Breast epithelium (tissue), 4 donors: ENCODE measurements around the gene ACOT8. TPM values are rescaled to one million over a fixed set of nuclear protein-coding genes. Genes with fewer than 3 reads are reported as not detected.

ENCODE experiments used
- DNase-seq, 2 donors: peaks; one replicate each; pipeline ENCODE4 v3.0.0-alpha.2; 2019; ENCODE audit warnings: low spot score in 2 of 2
- H3K27ac ChIP-seq, 2 donors: fragments of 200-600 bp; sonication (generic) in 1 of 2; one replicate each; pipeline ENCODE4 v1.5.1; 2016 to 2019; ENCODE audit warnings: mild to moderate bottlenecking in 1 of 2
- H3K27me3 ChIP-seq, 2 donors: fragments of 200-600 bp; sonication (generic) in 1 of 2; one replicate each; pipeline versions ENCODE4 v1.5.1 to v1.6.0; 2017 to 2019; ENCODE audit warnings: control low read depth in 1 of 2, mild to moderate bottlenecking in 1 of 2
- H3K36me3 ChIP-seq: fragments of 200-600 bp; one replicate; pipeline ENCODE4 v1.5.1; 2019
- H3K4me1 ChIP-seq, 2 donors: fragments of 200-600 bp; sonication (generic); one replicate each; pipeline ENCODE4 v1.5.1; 2016 to 2019; ENCODE audit warnings: control low read depth in 1 of 2
- H3K4me3 ChIP-seq, 3 donors: fragments of 200-600 bp; sonication (generic); 1 replicate in 2 of 3; 2 replicates in 1 of 3; pipeline ENCODE4 v1.5.1; 2016 to 2019; ENCODE audit warnings: mild to moderate bottlenecking in 3 of 3, moderate library complexity in 2 of 3
- H3K9me3 ChIP-seq, 2 donors: fragments of 200-600 bp; sonication (generic) in 1 of 2; one replicate each; pipeline ENCODE4 v1.5.1; 2016 to 2019; ENCODE audit warnings: control low read depth in 1 of 2
- POLR2A ChIP-seq: fragments of 450-650 bp; IDR thresholded peaks from one replicate; pipeline ENCODE4 v1.6.1; 2016; ENCODE audit warnings: antibody characterized with exemption, mild to moderate bottlenecking, moderate library complexity
- POLR2AphosphoS5 ChIP-seq, 3 donors: sonication (generic); formaldehyde crosslinking; IDR thresholded peaks; one replicate each; pipeline ENCODE4 v1.6.1; 2017; ENCODE audit warnings: antibody characterized with exemption in 3 of 3
- intact Hi-C: fragments of 100-400 bp; cut with DNase I; formaldehyde crosslinking; loops from one replicate; pipeline ENCODE4 v1.15.1; 2023; ENCODE audit warnings: low total_unique reads
- total RNA-seq, 3 donors: library from RNA; depleted of rRNA; stranded (reverse); fragments of >200 nt; gene quantifications; one replicate each; pipeline ENCODE4 v1.1.0, GENCODE V29; 2016
- TF ChIP-seq, protein P1 (sequence below), 3 donors: fragments of 450-650 bp; IDR thresholded peaks; one replicate each; pipeline ENCODE4 v1.5.1; 2016 to 2017; ENCODE audit warnings: antibody characterized with exemption in 3 of 3, mild to moderate bottlenecking in 3 of 3, moderate library complexity in 3 of 3

ACOT8 gene
- total RNA-seq, 3 donors from 2014 or later: 33.4 to 48.9 (median 37.3) TPM

GRCh38 chr20:45827712-45828111, 29.5 kb downstream of the ACOT8 start:
- H3K27me3 ChIP-seq: peaks cover 0 to 11% of the 10 kb centered on the region in 2 donors
- H3K4me1 ChIP-seq: peaks cover 2 to 4% of the 10 kb centered on the region in 2 donors
- H3K36me3 ChIP-seq: no peaks in the 10 kb centered on the region
- H3K4me3 ChIP-seq: no peak overlapping the region
- TF ChIP-seq POLR2AphosphoS5 (IDR thresholded peaks at IDR 0.05) (no peak), POLR2A (no peak)
- TF ChIP-seq, protein P1, sequence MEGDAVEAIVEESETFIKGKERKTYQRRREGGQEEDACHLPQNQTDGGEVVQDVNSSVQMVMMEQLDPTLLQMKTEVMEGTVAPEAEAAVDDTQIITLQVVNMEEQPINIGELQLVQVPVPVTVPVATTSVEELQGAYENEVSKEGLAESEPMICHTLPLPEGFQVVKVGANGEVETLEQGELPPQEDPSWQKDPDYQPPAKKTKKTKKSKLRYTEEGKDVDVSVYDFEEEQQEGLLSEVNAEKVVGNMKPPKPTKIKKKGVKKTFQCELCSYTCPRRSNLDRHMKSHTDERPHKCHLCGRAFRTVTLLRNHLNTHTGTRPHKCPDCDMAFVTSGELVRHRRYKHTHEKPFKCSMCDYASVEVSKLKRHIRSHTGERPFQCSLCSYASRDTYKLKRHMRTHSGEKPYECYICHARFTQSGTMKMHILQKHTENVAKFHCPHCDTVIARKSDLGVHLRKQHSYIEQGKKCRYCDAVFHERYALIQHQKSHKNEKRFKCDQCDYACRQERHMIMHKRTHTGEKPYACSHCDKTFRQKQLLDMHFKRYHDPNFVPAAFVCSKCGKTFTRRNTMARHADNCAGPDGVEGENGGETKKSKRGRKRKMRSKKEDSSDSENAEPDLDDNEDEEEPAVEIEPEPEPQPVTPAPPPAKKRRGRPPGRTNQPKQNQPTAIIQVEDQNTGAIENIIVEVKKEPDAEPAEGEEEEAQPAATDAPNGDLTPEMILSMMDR (IDR thresholded peaks at IDR 0.05): no peak
- no peaks in the 10 kb centered on the region for H3K9me3 ChIP-seq
- DNase-seq: no peak
- no peak overlapping the region for H3K27ac ChIP-seq
- intact Hi-C loops: no loop called here

- no peak within 1 kb of the TSS for H3K4me3 ChIP-seq
- H3K9me3 ChIP-seq: no peaks in the 10 kb centered on the region
- H3K27me3 ChIP-seq: peaks cover 0 to 17% of the 10 kb centered on the region in 2 donors
- peak within 1 kb of the TSS in 1 of 2 donors; percentile 63 for H3K27ac ChIP-seq
- intact Hi-C loops: no loop called here
- no peak for DNase-seq
- H3K36me3 ChIP-seq: no peaks in the 10 kb centered on the region
- TF ChIP-seq POLR2AphosphoS5 (IDR thresholded peaks at IDR 0.05) (no peak), POLR2A (no peak)
- TF ChIP-seq, protein P1 (IDR thresholded peaks at IDR 0.05): no peak
- peaks cover 0 to 4% of the 10 kb centered on the region in 2 donors for H3K4me1 ChIP-seq
Observed at GRCh38 chr20:45827030-45827652, 30.1 kb downstream of the ACOT8 start, which contains the start of gene TNNC2. TSS of gene TNNC2 (minus strand) at chr20:45827312. CDS start at chr20:45827248, 64 bp downstream.

DNA sequence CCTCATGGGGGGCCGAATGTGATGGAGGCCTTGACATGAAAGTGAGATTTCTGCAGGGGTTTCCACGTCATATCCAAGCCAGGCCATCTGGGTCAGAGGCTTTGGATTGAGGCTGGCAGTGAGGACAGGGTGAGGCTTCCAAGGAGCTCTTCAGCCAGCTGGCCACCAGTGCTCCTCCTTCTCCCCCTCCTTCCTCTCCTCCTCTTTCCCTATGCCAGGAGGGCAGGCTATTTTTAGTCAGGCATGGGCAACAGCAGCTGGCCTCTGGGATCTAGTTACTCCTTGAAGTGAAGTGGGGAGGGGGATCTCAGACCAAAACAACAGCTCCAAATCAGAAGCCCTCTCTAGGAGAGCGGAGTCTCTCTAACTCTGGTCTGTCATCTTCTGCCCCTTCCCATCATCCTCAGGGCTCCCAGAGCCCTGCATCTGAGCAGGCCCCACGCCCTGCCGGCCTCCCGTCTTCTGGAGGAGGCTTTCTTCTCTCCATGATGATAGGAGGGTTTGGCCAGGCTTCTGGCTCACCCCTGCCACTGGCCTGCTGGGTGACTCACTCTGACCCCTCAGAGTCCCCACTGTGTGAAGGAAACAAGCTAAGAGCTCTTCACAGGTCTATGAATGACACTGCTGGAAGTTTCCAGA, 30.7 kb downstream of the ACOT8 start:
- TF ChIP-seq POLR2AphosphoS5 (IDR thresholded peaks at IDR 0.05) (no peak), POLR2A (no peak)
- TF ChIP-seq, protein P1 (IDR thresholded peaks at IDR 0.05): no peak
- Histone ChIP-seq H3K9me3 (no peaks in the 10 kb centered on the region), H3K27me3 (peaks cover 0 to 20% of the 10 kb centered on the region in 2 donors), H3K4me1 (peaks cover 0 to 4% of the 10 kb centered on the region in 2 donors), H3K4me3 (no peak overlapping the region), H3K27ac (peak overlapping the region in 1 of 2 donors; percentile 63), H3K36me3 (no peaks in the 10 kb centered on the region)
- DNase-seq: no peak
- intact Hi-C loops: no loop called here

- peaks cover 0 to 4% of the 10 kb centered on the region in 2 donors for H3K4me1 ChIP-seq
Observed at GRCh38 chr20:45823949-45824835, 33.0 kb downstream of the ACOT8 start.

More at GRCh38 chr20:45823949-45824835, 33.0 kb downstream of the ACOT8 start:
- intact Hi-C loops: no loop called here
- Histone ChIP-seq H3K4me3 (peak overlapping the region in 2 of 3 donors; percentile 29 to 61), H3K36me3 (no peaks in the 10 kb centered on the region), H3K27ac (no peak overlapping the region), H3K27me3 (peaks cover 0 to 20% of the 10 kb centered on the region in 2 donors), H3K9me3 (no peaks in the 10 kb centered on the region)
- DNase-seq: no peak
- TF ChIP-seq POLR2AphosphoS5 (IDR thresholded peaks at IDR 0.05): no peak
- TF ChIP-seq, protein P1 (IDR thresholded peaks at IDR 0.05): no peak
- no peak for TF ChIP-seq POLR2A
